GM18870 (cell line): Measurements from ENCODE around the gene RIC8A.

Experiments used
- ATAC-seq: cut with Tn5 transposase; IDR thresholded peaks from one replicate; pipeline ENCODE4 v1.9.1; 2021; ENCODE audit warnings: moderate library complexity; ENCODE audit not compliant: unreplicated experiment

Gene RIC8A

DNA sequence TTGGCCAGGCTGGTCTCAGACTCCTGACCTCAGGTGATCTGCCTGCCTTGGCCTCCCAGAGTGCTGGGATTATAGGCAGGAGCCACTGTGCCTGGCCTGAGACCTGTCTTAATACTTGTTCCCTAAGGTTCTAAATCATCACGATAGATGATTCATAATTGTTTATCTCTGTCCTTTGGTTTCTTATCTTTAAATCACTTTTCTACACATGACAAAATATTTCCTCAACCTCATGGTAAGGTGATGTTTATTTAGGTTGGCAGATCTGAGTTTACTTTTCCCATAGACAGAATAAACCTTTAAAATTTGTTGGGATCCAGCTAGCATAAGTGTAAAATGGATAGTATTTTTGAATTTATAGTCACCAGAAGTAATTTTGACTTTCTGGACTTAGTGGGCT is 32.8 kb downstream of the RIC8A start:
- ATAC-seq, result no peak

GRCh38 chr11:241634-242033 is 34.1 kb downstream of the RIC8A start:
- no peak for ATAC-seq

DNA sequence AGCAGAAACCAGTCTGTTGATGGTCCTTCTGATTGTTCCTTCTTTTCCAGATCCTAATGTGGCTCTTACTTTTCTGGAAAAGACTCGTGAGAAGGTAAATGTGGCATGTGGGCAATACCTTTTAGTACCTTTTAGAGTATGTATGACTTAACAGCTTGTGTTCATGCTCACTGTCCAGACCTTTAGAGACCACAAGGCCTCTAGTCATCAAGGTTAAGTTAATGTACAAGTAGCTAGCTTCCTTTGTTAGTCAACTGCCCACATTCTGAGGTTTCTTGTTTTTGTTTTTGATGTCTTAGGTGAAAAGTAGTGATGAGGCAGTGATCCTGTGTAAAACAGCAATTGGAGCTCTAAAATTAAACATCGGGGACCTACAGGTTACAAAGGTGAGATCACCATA is 36.9 kb downstream of the RIC8A start:
- no peak for ATAC-seq

- no peak for ATAC-seq
These were observed 41.6 kb downstream of the RIC8A start for GRCh38 chr11:249062-249461.

- ATAC-seq, result no peak
These were observed 42.8 kb downstream of the RIC8A start for GRCh38 chr11:250274-250673.

DNA sequence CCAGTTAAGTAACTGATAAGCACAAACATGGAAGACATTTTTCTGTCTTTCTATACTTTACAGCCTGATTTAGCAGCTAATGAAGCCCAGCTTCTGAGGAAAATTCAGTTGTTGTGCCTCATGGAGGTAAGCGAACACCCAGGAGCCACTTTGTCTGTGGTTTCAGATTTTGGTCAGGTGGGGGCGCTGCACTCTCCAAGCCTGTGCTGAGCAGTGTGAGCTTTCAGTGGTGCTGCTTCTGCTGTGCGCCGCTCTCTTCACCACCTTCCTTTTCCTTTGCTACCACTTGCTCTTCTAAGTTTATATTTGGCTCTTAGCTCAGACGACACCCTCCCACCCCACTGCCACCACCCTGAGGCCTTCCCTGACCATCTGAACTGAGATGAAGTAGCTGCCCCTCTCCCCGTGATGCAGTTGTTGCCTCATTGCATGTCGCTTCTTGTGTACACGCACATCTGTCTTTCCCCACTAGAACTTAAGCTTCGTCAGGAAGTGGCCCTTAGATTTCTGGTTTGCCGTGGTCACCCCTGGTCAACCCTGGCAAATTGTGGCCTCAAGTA is 43.3 kb downstream of the RIC8A start:
- no peak for ATAC-seq

DNA sequence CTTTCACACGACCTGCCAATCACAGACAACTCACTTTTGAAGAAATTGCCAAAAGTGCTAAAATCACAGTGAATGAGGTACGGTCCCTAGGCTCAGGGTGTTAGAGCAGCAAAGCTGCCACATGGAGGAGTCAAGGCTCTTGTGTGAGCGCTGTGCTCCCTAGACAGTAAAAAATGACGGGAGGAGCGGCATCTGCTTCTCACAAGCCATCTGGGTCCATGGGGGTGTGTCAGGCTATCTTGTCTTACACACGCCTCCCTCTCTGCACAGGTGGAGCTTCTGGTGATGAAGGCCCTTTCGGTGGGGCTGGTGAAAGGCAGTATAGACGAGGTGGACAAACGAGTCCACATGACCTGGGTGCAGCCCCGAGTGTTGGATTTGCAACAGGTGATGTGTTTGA is 44.0 kb downstream of the RIC8A start:
- no peak for ATAC-seq

GRCh38 chr11:252666-253065 is 45.2 kb downstream of the RIC8A start:
- ATAC-seq, result no peak

GRCh38 chr11:253160-253885 is 45.8 kb downstream of the RIC8A start:
- ATAC-seq, result no peak

DNA sequence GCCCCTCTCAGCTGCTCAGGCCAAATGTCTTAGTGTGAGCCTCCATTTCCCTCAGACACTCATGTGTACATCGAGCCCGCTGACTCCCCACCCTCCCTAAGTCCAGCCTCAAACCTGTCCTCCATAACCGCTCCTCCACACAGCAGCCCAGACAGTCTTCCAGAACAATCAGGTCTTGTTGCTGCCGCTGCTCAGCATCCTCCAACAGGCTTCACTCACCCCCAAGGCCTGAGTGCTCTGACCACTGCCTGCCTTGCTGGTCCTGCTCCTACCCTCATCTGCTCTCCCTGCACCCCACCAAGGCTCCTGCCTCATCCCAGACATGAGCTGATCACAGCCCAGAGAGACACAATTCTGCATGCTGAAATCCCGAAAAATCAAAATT is 46.4 kb downstream of the RIC8A start:
- no peak for ATAC-seq

DNA sequence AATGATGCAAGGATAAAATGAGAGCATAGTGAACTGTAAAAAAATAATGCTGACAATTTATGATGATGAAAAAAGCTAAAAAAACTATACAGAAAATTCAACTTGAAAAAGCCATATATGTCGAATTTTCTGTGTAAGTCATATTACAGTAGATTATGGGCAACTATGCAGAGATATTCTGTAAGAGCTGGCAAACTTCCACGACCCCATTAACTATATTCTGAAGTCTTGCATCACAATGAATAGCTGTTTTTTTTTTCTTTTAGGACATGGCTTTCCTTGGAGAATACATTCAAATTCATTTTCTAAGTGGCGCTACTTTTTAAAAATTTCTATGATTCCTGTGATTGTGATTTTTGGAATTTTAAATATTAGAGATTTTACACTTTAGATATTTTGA is 47.7 kb downstream of the RIC8A start:
- no peak for ATAC-seq

DNA sequence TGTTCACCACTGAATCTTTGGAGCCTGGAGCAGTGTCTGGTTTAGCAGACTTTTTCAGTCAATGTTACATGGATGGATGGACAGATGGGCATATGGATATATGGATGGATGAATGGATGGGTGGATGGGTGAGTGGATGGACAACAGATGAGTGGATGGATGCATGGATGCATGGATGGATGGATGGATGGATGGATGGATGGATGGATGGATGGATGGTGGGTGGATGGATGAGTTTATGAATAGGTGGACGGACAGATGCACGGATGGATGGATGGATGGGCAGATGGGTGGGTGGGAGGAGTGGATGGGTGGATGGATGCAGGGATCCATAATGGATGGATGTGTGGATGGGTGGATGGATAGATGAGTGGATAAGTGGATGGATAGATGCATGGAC is 48.3 kb downstream of the RIC8A start:
- no peak for ATAC-seq

DNA sequence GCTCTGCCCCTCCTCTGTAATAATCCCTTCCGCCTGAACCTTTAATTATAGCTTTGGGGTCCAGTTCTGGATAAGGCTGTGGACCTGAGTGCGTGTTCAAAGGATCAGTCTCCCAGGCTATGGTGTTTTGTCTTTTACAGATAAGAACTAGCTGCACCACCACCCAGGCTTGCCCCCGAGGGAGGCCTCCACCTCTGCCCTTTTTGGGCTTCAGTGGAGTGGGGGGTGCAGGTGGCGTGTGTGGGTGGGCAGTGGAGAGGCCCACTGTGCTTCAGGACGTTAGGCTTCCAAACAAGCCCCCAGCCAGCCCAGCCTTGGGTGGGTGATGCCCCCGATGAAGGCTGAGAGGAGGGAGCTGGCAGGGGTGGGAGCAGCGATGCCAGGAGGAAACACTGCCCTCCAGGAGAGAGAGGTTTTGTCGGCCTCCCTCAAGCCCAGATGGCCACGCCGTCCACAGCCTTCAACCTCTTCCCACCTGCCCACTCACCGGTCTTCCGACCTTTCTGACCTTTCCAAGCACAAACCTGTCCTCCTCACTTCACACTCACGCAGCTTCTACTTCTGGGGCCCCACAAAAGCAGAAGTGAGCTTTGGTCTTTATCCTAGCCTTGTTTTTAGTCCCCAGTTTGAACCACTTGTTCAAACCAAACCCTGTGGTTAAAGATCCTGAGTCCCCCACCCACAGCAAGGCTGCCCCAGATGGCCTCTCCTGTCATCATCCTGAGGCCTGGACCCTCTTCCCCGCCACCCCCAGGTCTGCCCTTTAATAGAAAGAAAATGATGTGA is 49.6 kb downstream of the RIC8A start:
- ATAC-seq, result no peak

DNA sequence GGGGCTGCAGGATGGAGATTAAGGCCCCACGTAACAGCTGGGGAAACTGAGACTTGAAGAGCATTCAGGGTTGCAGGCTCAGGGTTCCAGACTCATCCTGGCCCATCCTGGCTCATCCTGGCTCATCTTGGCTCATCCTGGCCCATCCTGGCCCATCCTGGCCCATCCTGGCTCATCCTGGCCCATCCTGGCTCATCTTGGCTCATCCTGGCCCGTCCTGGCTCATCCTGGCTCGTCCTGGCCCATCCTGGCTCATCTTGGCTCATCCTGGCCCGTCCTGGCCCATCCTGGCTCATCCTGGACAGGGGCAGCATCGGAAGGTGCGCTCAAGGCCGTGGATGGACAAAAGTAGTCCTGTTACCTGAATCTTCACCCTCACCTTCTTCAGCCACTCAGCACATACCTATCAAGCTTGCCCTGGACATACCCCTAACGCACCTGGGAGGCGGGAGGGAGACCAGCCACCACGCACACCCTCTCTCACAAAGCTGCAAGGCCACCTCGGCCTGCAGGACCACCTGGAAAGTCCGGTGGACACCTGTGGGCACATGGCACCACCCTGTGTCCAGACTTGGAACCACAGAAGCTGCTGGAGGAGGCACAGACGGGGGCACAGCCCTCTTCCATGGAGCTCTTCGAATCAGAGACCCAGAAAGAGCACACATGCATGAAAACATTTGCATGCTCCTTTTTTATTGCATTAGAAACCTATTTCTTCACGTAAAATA is 50.4 kb downstream of the RIC8A start:
- ATAC-seq, result no peak

- ATAC-seq, result no peak
These were observed 51.9 kb downstream of the RIC8A start for GRCh38 chr11:259413-259812.

GRCh38 chr11:261624-262023 is 54.1 kb downstream of the RIC8A start:
- no peak for ATAC-seq
